RWPE2 (cell line): ENCODE results near the gene CASTOR2.
"Not testable (repeated sequence)": the region's sequence is repeated elsewhere in the genome, so short reads cannot be mapped to it uniquely, and the experiment has no call there.

Experiments
- ATAC-seq: fragments of 200-7000 bp; cut with Tn5 transposase; 3 replicates; pipeline ENCODE4 v1.9.1; 2021; ENCODE audit warnings: low read depth
- DNase-seq: peaks from one replicate; pipeline ENCODE4 v3.0.0-alpha.2; 2020; ENCODE audit warnings: low spot score
- H3K27ac ChIP-seq: fragments of 450-650 bp; 2 replicates; pipeline ENCODE4 v1.5.1; 2017; ENCODE audit warnings: mild to moderate bottlenecking; ENCODE audit not compliant: poor library complexity, severe bottlenecking
- H3K27me3 ChIP-seq: fragments of 250-450 bp; sonication (Bioruptor Pico); 2 replicates; pipeline ENCODE4 v1.5.1; 2021; ENCODE audit warnings: mild to moderate bottlenecking, moderate library complexity; ENCODE audit not compliant: insufficient read depth, poor library complexity, severe bottlenecking
- H3K36me3 ChIP-seq: fragments of 250-450 bp; sonication (Bioruptor Pico); 2 replicates; pipeline ENCODE4 v1.5.1; 2020; ENCODE audit warnings: low read depth, mild to moderate bottlenecking, moderate library complexity
- H3K4me1 ChIP-seq: fragments of 250-450 bp; sonication (Bioruptor Pico); 2 replicates; pipeline ENCODE4 v1.5.1; 2021; ENCODE audit warnings: mild to moderate bottlenecking, moderate library complexity; ENCODE audit not compliant: insufficient read depth, poor library complexity, severe bottlenecking
- H3K4me3 ChIP-seq: fragments of 250-450 bp; sonication (Bioruptor Pico); 2 replicates; pipeline ENCODE4 v1.5.1; 2021; ENCODE audit warnings: mild to moderate bottlenecking, moderate library complexity; ENCODE audit not compliant: severe bottlenecking
- H3K9me3 ChIP-seq: fragments of 250-450 bp; sonication (Bioruptor Pico); 2 replicates; pipeline ENCODE4 v1.5.1; 2021; ENCODE audit warnings: mild to moderate bottlenecking, moderate library complexity; ENCODE audit not compliant: severe bottlenecking

The CASTOR2 gene

DNA sequence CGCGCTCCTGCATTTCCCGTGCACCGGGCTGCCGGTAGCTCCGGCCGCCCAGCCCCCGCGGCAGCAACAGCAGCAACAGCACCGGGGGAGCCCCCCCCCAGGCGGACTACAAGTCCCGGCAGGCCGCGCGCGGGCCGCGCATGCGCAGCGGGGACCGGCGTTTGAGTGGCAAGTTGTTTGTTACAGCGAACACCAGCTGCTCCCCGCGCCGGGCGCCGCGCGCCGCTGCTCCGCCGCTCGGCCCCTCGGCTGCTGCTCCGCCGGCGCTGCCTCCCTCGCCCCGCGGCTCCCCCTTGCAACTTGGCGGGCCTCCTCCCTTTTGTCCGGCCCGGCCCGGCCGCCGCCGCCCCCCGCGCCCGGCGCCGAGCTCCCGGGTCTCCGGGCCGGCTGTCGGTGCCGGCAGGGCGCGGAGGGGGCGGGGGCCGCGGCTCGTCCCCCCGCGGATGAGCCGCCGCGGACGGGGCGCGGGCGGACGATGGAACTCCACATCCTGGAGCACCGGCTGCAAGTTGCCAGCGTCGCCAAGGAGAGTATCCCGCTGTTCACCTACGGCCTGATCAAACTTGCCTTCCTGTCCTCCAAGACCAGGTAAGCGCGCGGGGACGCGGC is at the start of gene CASTOR2:
Gene CASTOR2 (plus strand): TSS at position 195 of the 609 bp plus-strand sequence. CDS start 281 bp downstream, at position 476.
- H3K9me3 ChIP-seq, H3K27me3 ChIP-seq, H3K27ac ChIP-seq, H3K4me1 ChIP-seq, H3K36me3 ChIP-seq, H3K4me3 ChIP-seq, DNase-seq: not testable (repeated sequence)
- ATAC-seq, result peak; percentile 79

DNA sequence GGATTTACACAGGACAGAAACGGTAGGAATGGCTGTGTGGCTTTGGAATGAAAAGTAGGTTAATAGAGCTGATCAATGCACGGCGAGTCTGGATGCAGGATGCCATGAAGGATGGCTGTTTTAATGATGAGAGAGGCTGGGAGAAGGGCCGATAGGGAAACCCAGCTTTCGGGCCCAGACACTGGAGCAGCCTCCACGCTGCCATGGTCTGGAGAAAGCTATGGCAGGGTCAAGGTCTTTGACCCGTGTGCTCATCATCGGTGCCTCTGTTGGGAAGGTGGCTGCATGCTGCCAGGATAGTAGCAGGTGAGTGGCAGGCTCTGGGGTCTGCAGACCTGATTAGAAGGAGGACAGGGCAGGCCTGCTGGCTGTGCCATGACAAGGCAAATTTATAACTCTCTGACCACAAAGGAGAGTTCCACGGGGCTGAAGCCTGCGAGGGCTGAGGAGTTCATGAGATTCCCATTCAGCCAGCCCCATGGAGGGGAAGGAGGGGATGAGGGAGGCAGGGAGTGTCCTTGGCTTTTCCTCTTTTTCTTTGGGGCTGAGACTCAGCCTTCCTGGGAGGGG is 42.1 kb upstream of the CASTOR2 start:
- ATAC-seq, H3K36me3 ChIP-seq, H3K4me1 ChIP-seq, H3K4me3 ChIP-seq, H3K9me3 ChIP-seq, DNase-seq, H3K27ac ChIP-seq, H3K27me3 ChIP-seq: not testable (repeated sequence)

DNA sequence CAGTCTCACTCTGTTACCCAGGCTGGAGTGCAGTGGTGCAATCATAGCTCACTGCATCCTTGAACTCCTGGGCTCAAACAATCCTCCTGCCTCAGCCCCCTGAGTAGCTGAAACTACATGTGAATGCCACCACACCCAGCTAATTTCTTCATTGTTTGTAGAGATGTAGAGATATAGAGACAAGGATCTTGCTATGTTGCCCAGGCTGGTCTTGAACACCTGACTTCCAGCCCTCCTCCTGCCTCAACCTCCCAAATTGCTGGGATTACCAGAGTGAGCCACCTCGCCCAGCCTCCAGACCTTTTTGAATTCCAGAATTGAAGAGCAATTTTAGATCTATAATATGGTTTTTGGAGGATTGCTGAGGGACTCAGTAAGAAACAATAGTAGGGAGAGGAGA is 40.9 kb upstream of the CASTOR2 start:
- not testable (repeated sequence) for H3K36me3 ChIP-seq, H3K4me3 ChIP-seq

DNA sequence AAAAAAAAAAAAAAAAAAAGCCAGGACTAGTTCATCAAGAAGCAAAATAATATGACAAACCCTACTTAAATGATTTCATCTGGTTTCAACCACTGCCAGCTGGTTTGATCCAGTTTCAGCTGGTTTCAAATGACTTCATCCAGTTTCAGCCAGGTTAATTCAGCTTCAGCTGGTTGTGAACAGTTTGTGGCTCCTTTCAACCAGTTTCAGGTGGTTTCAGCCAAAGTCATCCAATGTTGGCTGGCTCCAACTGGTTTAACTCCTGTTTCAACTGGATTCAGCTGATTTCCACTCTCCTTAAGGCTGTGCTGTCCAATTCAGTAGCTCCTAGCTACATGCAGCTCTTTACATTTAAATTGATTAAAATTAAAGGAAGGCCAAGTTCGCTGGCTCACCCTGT is 37.5 kb upstream of the CASTOR2 start:
- not testable (repeated sequence) for H3K36me3 ChIP-seq, H3K9me3 ChIP-seq, ATAC-seq, H3K4me3 ChIP-seq, H3K27ac ChIP-seq, DNase-seq, H3K27me3 ChIP-seq, H3K4me1 ChIP-seq

More for the DNA sequence above, 40.9 kb upstream of the CASTOR2 start:
- DNase-seq, H3K4me1 ChIP-seq, ATAC-seq, H3K27me3 ChIP-seq, H3K27ac ChIP-seq, H3K9me3 ChIP-seq: not testable (repeated sequence)

DNA sequence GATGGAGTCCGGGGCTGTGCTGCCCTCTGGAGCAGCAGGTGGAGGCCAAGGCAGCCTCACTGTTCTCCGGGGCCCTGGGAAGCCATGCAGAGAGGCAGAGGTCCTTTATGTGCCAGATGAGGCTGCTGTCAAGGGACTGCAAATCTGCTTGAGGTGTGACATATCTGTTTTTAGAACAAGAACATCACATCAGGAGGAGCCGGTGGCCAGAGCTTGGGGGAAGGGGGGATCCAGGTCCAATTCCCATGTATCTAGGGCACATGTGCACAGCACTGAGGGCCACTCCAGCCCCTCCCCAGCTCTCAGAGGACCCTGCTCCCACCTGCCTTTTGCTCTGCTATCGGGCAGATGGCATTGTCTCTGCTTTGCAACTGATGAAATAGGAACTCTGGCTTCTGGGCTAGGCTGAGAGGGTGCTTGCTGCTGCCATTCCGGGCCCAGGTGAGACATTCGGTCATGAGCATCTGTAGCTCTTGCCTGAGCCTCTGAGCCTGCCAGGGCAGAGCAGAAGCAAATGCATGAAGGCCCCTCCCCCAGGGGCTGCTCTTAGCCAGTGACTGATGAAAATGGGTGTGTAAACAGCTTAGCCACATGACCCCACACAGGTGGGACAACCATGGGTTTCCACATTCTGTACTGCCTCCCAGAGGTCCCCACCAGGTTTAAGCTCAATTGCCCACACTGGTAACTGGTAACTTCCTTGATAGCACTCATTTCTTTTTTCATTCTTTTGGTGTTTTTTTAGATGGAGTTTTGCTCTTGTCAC is 32.8 kb upstream of the CASTOR2 start:
- not testable (repeated sequence) for ATAC-seq, H3K27me3 ChIP-seq, H3K4me3 ChIP-seq, H3K4me1 ChIP-seq, H3K27ac ChIP-seq, H3K36me3 ChIP-seq, H3K9me3 ChIP-seq, DNase-seq

DNA sequence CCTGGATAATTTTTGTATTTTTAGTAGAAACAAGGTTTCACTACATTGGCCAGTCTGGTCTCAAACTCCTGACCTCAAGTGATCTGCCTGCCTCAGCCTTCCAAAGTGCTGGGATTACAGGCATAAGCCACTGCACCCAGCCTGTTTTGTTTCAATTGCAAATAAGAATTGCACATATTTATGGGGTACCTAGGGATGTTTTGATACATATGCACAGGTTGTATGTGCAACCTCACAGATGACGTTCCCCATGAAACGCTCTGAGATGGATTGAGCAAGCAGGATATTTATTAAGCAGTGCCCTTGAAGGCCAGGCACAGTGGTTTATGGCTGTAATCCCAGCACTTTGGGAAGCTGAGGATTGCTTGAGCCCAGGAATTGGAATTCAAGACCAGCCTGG is 25.1 kb upstream of the CASTOR2 start:
- not testable (repeated sequence) for H3K36me3 ChIP-seq, ATAC-seq, DNase-seq

DNA sequence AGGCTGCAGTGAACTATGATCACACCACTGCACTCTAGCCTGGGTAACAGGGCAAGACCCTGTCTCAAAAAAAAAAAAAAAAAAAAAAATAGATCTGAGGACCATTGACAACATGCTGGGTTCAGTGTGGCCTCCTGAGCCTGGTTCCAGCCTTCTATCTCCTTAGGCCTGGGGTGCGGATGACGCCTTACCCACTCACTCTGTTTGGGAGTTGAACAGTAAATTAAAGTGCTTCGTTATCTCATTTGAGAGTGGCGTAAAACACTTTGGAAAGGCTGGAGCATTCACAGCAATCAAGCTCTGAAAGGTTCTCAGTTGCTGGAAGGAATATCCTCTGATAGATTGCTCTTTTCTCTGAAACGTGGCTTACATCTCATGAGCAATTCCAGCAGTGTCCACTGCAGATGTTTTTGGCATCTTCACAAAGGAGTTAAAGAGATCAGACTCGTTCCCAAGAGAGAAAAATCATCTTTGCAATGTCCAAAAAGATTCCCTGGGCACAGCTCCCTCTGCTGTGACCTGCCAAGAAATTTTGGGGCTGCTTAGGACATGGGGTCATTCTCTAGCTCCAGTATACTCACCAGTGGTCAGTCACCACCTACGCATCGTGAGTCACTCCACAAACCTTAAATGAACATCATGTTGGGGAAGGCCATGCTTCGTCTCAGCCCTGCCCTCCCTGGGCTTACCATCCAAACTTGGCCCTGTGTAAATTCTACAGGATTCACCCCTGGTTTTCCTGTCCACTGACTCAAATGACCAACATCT is 23.0 kb upstream of the CASTOR2 start:
- H3K4me1 ChIP-seq, H3K9me3 ChIP-seq, H3K27me3 ChIP-seq, H3K36me3 ChIP-seq, H3K27ac ChIP-seq, H3K4me3 ChIP-seq, ATAC-seq, DNase-seq: not testable (repeated sequence)

More for the DNA sequence above, 25.1 kb upstream of the CASTOR2 start:
- H3K27me3 ChIP-seq, H3K4me3 ChIP-seq, H3K27ac ChIP-seq, H3K9me3 ChIP-seq, H3K4me1 ChIP-seq: not testable (repeated sequence)

DNA sequence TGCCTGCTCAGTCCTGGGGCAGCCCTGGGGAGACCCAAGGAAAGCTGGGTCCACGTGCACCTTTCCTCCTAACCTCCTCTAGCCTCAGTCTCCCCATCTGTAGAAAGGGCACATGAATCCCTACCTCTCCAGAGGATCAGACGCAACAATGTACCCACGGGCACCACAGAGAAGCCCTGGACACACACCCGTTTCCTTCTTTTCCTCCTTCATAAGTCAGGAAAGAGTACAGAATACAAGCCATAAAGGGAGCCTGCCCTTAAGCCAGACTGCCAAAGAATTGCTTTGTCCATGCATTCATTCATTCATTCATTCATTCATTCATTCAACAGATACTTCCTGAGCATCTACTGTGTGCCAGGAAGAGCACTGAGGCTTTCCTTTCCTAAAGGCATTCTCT is 20.6 kb upstream of the CASTOR2 start:
- H3K4me1 ChIP-seq, H3K27ac ChIP-seq, H3K27me3 ChIP-seq, H3K9me3 ChIP-seq, ATAC-seq, H3K36me3 ChIP-seq, H3K4me3 ChIP-seq, DNase-seq: not testable (repeated sequence)

DNA sequence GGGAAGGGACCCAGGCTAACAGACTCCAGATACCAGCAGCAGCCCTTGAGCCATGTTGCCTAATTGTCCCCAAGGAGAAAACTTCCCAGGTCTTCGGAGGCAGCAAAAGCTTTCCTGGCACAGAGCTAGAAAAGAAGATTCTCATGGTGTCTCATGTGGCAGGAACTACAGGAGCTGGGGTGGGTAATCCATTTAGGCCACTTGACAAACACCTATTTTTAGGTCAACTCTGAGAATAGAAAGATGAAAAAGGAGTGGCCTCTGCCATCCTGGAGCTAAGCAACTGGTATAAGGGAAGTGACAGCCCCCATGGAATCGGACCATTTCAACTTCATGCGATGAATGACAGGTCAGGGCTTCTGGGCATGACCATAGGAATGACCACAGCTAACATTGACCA is 16.8 kb upstream of the CASTOR2 start:
- ATAC-seq, H3K9me3 ChIP-seq, DNase-seq, H3K27me3 ChIP-seq, H3K36me3 ChIP-seq, H3K4me1 ChIP-seq, H3K27ac ChIP-seq, H3K4me3 ChIP-seq: not testable (repeated sequence)

DNA sequence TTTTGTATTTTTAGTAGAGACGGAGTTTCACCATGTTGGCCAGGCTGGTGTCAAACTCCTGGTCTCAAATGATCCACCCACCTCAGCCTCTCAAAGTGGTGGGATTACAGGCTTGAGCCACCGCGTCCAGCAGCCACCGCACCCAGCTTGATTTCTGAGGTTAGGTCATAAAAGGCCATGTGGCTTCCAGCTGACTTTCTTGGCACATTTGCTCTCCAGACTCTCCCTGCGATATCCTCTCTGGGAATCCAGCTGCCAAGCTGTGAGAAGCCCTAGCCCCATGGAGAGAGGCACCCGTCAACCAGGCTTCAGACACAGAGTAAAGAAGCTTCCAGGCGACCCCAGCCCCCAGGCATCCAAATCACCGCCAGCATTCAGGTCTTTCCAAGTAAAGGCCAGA is 10.7 kb upstream of the CASTOR2 start:
- not testable (repeated sequence) for DNase-seq, ATAC-seq, H3K27me3 ChIP-seq, H3K9me3 ChIP-seq, H3K36me3 ChIP-seq, H3K4me1 ChIP-seq, H3K4me3 ChIP-seq, H3K27ac ChIP-seq

DNA sequence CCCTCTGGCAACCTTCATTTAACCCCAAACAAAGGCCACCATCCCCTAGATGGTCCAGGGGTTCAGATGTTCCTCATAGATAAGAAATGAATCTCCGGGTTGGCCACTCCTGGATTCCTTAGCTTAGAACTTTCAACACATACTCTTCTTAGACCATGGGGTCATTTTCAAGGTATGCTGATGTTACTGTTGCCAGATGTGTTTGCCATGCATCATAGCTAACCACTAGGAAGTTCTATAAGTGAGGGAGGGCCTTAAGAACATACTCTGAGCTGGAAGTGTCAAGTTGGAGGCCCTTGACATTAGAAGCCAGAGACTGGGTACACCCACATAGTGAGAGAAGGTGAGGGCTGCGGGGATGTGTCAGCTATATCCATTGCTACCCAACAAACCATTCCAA is 6.2 kb upstream of the CASTOR2 start:
- H3K9me3 ChIP-seq, H3K27me3 ChIP-seq, H3K4me1 ChIP-seq, H3K36me3 ChIP-seq, DNase-seq, ATAC-seq, H3K4me3 ChIP-seq, H3K27ac ChIP-seq: not testable (repeated sequence)
